Kidney tubule cell (primary cell): ENCODE data around the gene SON.
"Not testable (repeated sequence)": the region's sequence is repeated elsewhere in the genome, so short reads cannot be mapped to it uniquely, and the experiment has no call there.

ENCODE experiments used
- DNase-seq: peaks from one replicate; pipeline ENCODE4 v3.0.0-alpha.2; 2018; ENCODE audit warnings: low spot score

Gene SON

GRCh38 chr21:33542640-33543504, at the start of gene SON:
SON (plus strand) TSS chr21:33543038; CDS start chr21:33543093, 55 bp downstream.
- DNase-seq = peak; percentile 99

- no peak for DNase-seq
Measured at GRCh38 chr21:33493756-33494155, 49.1 kb upstream of the SON start.

GRCh38 chr21:33495743-33496142, 47.1 kb upstream of the SON start:
- no peak for DNase-seq

- DNase-seq = no peak
Measured at GRCh38 chr21:33496345-33496744, 46.5 kb upstream of the SON start.

- no peak for DNase-seq
Measured at GRCh38 chr21:33505833-33506232, 37.0 kb upstream of the SON start.

- not testable (repeated sequence) for DNase-seq
Measured at GRCh38 chr21:33507003-33507402, 35.8 kb upstream of the SON start.

GRCh38 chr21:33510826-33511225, 32.0 kb upstream of the SON start:
- DNase-seq = no peak

- DNase-seq = no peak
Measured at GRCh38 chr21:33511639-33512038, 31.2 kb upstream of the SON start.

- DNase-seq = no peak
Measured at GRCh38 chr21:33512481-33512880, 30.4 kb upstream of the SON start.

GRCh38 chr21:33514229-33514628, 28.6 kb upstream of the SON start:
- DNase-seq = no peak

GRCh38 chr21:33518899-33519298, 23.9 kb upstream of the SON start:
- no peak for DNase-seq

GRCh38 chr21:33522297-33522952, 20.4 kb upstream of the SON start:
- DNase-seq = no peak

GRCh38 chr21:33522953-33523349, 19.9 kb upstream of the SON start:
- DNase-seq = no peak

- no peak for DNase-seq
Measured at GRCh38 chr21:33531007-33531406, 11.8 kb upstream of the SON start.

- no peak for DNase-seq
Measured at GRCh38 chr21:33537212-33537611, 5.6 kb upstream of the SON start.

GRCh38 chr21:33539616-33540015, 3.2 kb upstream of the SON start:
- no peak for DNase-seq

GRCh38 chr21:33540711-33541104, 2.1 kb upstream of the SON start:
- DNase-seq = no peak

GRCh38 chr21:33541105-33541711, 1.6 kb upstream of the SON start:
- DNase-seq = peak; percentile 32

- peak; percentile 84 for DNase-seq
Measured at GRCh38 chr21:33541756-33542639, 840 bp upstream of the SON start, which contains the start of gene GART. GART (minus strand) TSS chr21:33542117; CDS start chr21:33539315, 2,802 bp downstream.

GRCh38 chr21:33543505-33544129, 779 bp downstream of the SON start:
- peak; percentile 66 for DNase-seq

GRCh38 chr21:33544451-33545195, 1.8 kb downstream of the SON start:
- DNase-seq = no peak
